ENCODE data around the gene ST8SIA5.

Gene ST8SIA5

GRCh38 chr18:46663539-46663938 lies 93.3 kb downstream of the ST8SIA5 start:
- DNase-seq: no peak

- DNase-seq: peak; percentile 30
Measured at GRCh38 chr18:46660957-46661749, 95.7 kb downstream of the ST8SIA5 start.

- no peak for DNase-seq
Measured at GRCh38 chr18:46659484-46659883, 97.4 kb downstream of the ST8SIA5 start.

GRCh38 chr18:46657115-46657955 lies 99.5 kb downstream of the ST8SIA5 start, which contains the start of gene LOXHD1:
LOXHD1 (minus strand) TSS chr18:46657220; CDS start chr18:46657033, 187 bp downstream.
- DNase-seq: no peak

- DNase-seq: no peak
Measured at GRCh38 chr18:46656326-46657114, 100.3 kb downstream of the ST8SIA5 start.

GRCh38 chr18:46652372-46652771 lies 104.5 kb downstream of the ST8SIA5 start:
- DNase-seq: peak; percentile 81

- no peak for DNase-seq
Measured at GRCh38 chr18:46650681-46651080, 106.2 kb downstream of the ST8SIA5 start.

- DNase-seq: no peak
Measured at GRCh38 chr18:46649071-46649862, 107.6 kb downstream of the ST8SIA5 start.

- DNase-seq: no peak
Measured at GRCh38 chr18:46646468-46646867, 110.4 kb downstream of the ST8SIA5 start.

GRCh38 chr18:46642561-46642960 lies 114.3 kb downstream of the ST8SIA5 start:
- DNase-seq: no peak

GRCh38 chr18:46641917-46642316 lies 114.9 kb downstream of the ST8SIA5 start:
- DNase-seq: peak; percentile 30

GRCh38 chr18:46639386-46639785 lies 117.5 kb downstream of the ST8SIA5 start:
- DNase-seq: no peak

- no peak for DNase-seq
Measured at GRCh38 chr18:46636040-46636630, 120.7 kb downstream of the ST8SIA5 start.

- peak; percentile 91 for DNase-seq
Measured at GRCh38 chr18:46632401-46633071, 124.3 kb downstream of the ST8SIA5 start.

- DNase-seq: no peak
Measured at GRCh38 chr18:46630991-46631390, 125.9 kb downstream of the ST8SIA5 start.

- no peak for DNase-seq
Measured at GRCh38 chr18:46630160-46630559, 126.7 kb downstream of the ST8SIA5 start.

GRCh38 chr18:46629361-46629760 lies 127.5 kb downstream of the ST8SIA5 start:
- no peak for DNase-seq

GRCh38 chr18:46628206-46628605 lies 128.6 kb downstream of the ST8SIA5 start:
- DNase-seq: peak; percentile 70

GRCh38 chr18:46627136-46627535 lies 129.7 kb downstream of the ST8SIA5 start:
- DNase-seq: no peak

- no peak for DNase-seq
Measured at GRCh38 chr18:46625069-46625468, 131.8 kb downstream of the ST8SIA5 start.

GRCh38 chr18:46624127-46624526 lies 132.7 kb downstream of the ST8SIA5 start:
- no peak for DNase-seq

Data from NCI-H2171 treated with DMSO at 0.1 percent for 48 hours (cell line).